ENCODE measurements around the gene MRPL23. TPM values are rescaled to one million over a fixed set of nuclear protein-coding genes. Genes with fewer than 3 reads are reported as not detected.

Gene MRPL23
- total RNA-seq, 1 donor from 2014 or later: 26.9 TPM

GRCh38 chr11:1927848-1928469 lies 19.2 kb upstream of the MRPL23 start:
- H3K4me3 Mint-ChIP-seq (ENCODE audit: unreplicated experiment): no peak overlapping the region
- H3K4me1 ChIP-seq (ENCODE audit: insufficient read depth, low read length): no peaks in the 10 kb centered on the region
- no peaks in the 10 kb centered on the region for H3K9me3 ChIP-seq (ENCODE audit: insufficient read depth, low read depth, low read length)
- no peaks in the 10 kb centered on the region for H3K27me3 ChIP-seq (ENCODE audit: insufficient read depth, low read length)
- no peaks in the 10 kb centered on the region for H3K36me3 ChIP-seq (ENCODE audit: insufficient read depth, low read length)
- no peaks in the 10 kb centered on the region for H3K79me2 ChIP-seq (ENCODE audit: insufficient read depth, low read length)
- H3K4me1 Mint-ChIP-seq (ENCODE audit: low read depth, unreplicated experiment): no peaks in the 10 kb centered on the region
- DNase-seq (ENCODE audit: low read depth) (no peak), FAIRE-seq (no peak)
- no peak overlapping the region for H2AFZ ChIP-seq (ENCODE audit: low read depth, low read length)
- no peak overlapping the region for H3K9ac ChIP-seq (ENCODE audit: low read length)
- peaks cover 14% of the 10 kb centered on the region for H3K27me3 Mint-ChIP-seq (ENCODE audit: low read depth, unreplicated experiment)
- H3K4me2 ChIP-seq (ENCODE audit: low read length): no peak overlapping the region
- no peaks in the 10 kb centered on the region for H3K9me3 Mint-ChIP-seq (ENCODE audit: unreplicated experiment)
- no peaks in the 10 kb centered on the region for H4K20me1 ChIP-seq (ENCODE audit: insufficient read depth, low read length)
- no peak overlapping the region for H3K27ac Mint-ChIP-seq (ENCODE audit: unreplicated experiment)
- TF ChIP-seq EZH2 (IDR thresholded peaks at IDR 0.05; ENCODE audit: insufficient read depth, low read length) (no peak), CTCF (IDR thresholded peaks at IDR 0.05; ENCODE audit: insufficient read depth, low read depth, low read length) (no peak)
- H3K4me3 ChIP-seq (ENCODE audit: insufficient read depth, low read depth, low read length): no peak overlapping the region
- no peak overlapping the region for H3K27ac ChIP-seq (ENCODE audit: low read depth, low read length)
- no peaks in the 10 kb centered on the region for H3K36me3 Mint-ChIP-seq (ENCODE audit: low read depth, unreplicated experiment)

GRCh38 chr11:1928470-1928890 lies 18.7 kb upstream of the MRPL23 start:
- Histone ChIP-seq H3K4me3 (ENCODE audit: insufficient read depth, low read depth, low read length) (no peak overlapping the region), H3K36me3 (ENCODE audit: insufficient read depth, low read length) (no peaks in the 10 kb centered on the region), H3K27ac (ENCODE audit: low read depth, low read length) (no peak overlapping the region), H3K9ac (ENCODE audit: low read length) (no peak overlapping the region), H4K20me1 (ENCODE audit: insufficient read depth, low read length) (no peaks in the 10 kb centered on the region), H3K79me2 (ENCODE audit: insufficient read depth, low read length) (no peaks in the 10 kb centered on the region), H3K9me3 (ENCODE audit: insufficient read depth, low read depth, low read length) (no peaks in the 10 kb centered on the region), H3K4me1 (ENCODE audit: insufficient read depth, low read length) (no peaks in the 10 kb centered on the region), H2AFZ (ENCODE audit: low read depth, low read length) (no peak overlapping the region), H3K4me2 (ENCODE audit: low read length) (no peak overlapping the region), H3K27me3 (ENCODE audit: insufficient read depth, low read length) (no peaks in the 10 kb centered on the region)
- no peak for TF ChIP-seq CTCF (IDR thresholded peaks at IDR 0.05; ENCODE audit: insufficient read depth, low read depth, low read length)
- TF ChIP-seq EZH2 (IDR thresholded peaks at IDR 0.05; ENCODE audit: insufficient read depth, low read length): no peak
- H3K27me3 Mint-ChIP-seq (ENCODE audit: low read depth, unreplicated experiment): peaks cover 17% of the 10 kb centered on the region
- H3K4me3 Mint-ChIP-seq (ENCODE audit: unreplicated experiment): no peak overlapping the region
- H3K9me3 Mint-ChIP-seq (ENCODE audit: unreplicated experiment): no peaks in the 10 kb centered on the region
- H3K27ac Mint-ChIP-seq (ENCODE audit: unreplicated experiment): no peak overlapping the region
- no peaks in the 10 kb centered on the region for H3K36me3 Mint-ChIP-seq (ENCODE audit: low read depth, unreplicated experiment)
- H3K4me1 Mint-ChIP-seq (ENCODE audit: low read depth, unreplicated experiment): no peaks in the 10 kb centered on the region
- DNase-seq (ENCODE audit: low read depth): no peak
- no peak for FAIRE-seq

- Histone ChIP-seq H3K27ac (ENCODE audit: low read depth, low read length) (no peak overlapping the region), H3K36me3 (ENCODE audit: insufficient read depth, low read length) (no peaks in the 10 kb centered on the region), H3K4me1 (ENCODE audit: insufficient read depth, low read length) (no peaks in the 10 kb centered on the region), H3K4me2 (ENCODE audit: low read length) (no peak overlapping the region), H3K4me3 (ENCODE audit: insufficient read depth, low read depth, low read length) (no peak overlapping the region), H2AFZ (ENCODE audit: low read depth, low read length) (no peak overlapping the region), H3K9me3 (ENCODE audit: insufficient read depth, low read depth, low read length) (no peaks in the 10 kb centered on the region), H3K9ac (ENCODE audit: low read length) (no peak overlapping the region), H3K27me3 (ENCODE audit: insufficient read depth, low read length) (no peaks in the 10 kb centered on the region), H4K20me1 (ENCODE audit: insufficient read depth, low read length) (no peaks in the 10 kb centered on the region), H3K79me2 (ENCODE audit: insufficient read depth, low read length) (no peaks in the 10 kb centered on the region)
- FAIRE-seq (no peak), DNase-seq (ENCODE audit: low read depth) (no peak)
- peaks cover 17% of the 10 kb centered on the region for H3K27me3 Mint-ChIP-seq (ENCODE audit: low read depth, unreplicated experiment)
- no peak for TF ChIP-seq EZH2 (IDR thresholded peaks at IDR 0.05; ENCODE audit: insufficient read depth, low read length)
- no peak for TF ChIP-seq CTCF (IDR thresholded peaks at IDR 0.05; ENCODE audit: insufficient read depth, low read depth, low read length)
- H3K27ac Mint-ChIP-seq (ENCODE audit: unreplicated experiment): no peak overlapping the region
- no peaks in the 10 kb centered on the region for H3K36me3 Mint-ChIP-seq (ENCODE audit: low read depth, unreplicated experiment)
- H3K9me3 Mint-ChIP-seq (ENCODE audit: unreplicated experiment): no peaks in the 10 kb centered on the region
- no peaks in the 10 kb centered on the region for H3K4me1 Mint-ChIP-seq (ENCODE audit: low read depth, unreplicated experiment)
- H3K4me3 Mint-ChIP-seq (ENCODE audit: unreplicated experiment): no peak overlapping the region
Observed at GRCh38 chr11:1928891-1929541, 18.1 kb upstream of the MRPL23 start.

Data from astrocyte (in vitro differentiated cells and primary cell).